SU-DHL-6 (cell line): ENCODE measurements around the gene TLCD3B.
A peak's percentile ranks its signal among the peaks of the same experiment; 100 is the strongest.

Source experiments
- H2AFZ ChIP-seq: fragments of 200-600 bp; sonication (generic); 2 replicates; pipeline ENCODE4 v1.6.1; 2014; ENCODE audit warnings: low read depth, mild to moderate bottlenecking, moderate library complexity, mixed read lengths, antibody characterized with exemption, low read length; ENCODE audit not compliant: severe bottlenecking
- H3F3A ChIP-seq: fragments of 200-600 bp; shearing (Covaris generic); 2 replicates; pipeline ENCODE4 v1.6.0; 2016; ENCODE audit warnings: antibody characterized with exemption, mild to moderate bottlenecking; ENCODE audit not compliant: insufficient read depth
- H3K27ac ChIP-seq: fragments of 200-600 bp; sonication (generic); 2 replicates; pipeline ENCODE4 v1.5.1; 2016; ENCODE audit warnings: low read depth, mild to moderate bottlenecking, low read length, moderate library complexity, mixed read lengths
- H3K27me3 ChIP-seq: fragments of 200-600 bp; sonication (generic), shearing (Covaris generic); 2 replicates; pipeline ENCODE4 v1.6.0; 2014; ENCODE audit warnings: mild to moderate bottlenecking, low read length
- H3K36me3 ChIP-seq: fragments of 200-600 bp; sonication (generic); 2 replicates; pipeline ENCODE4 v1.6.1; 2014; ENCODE audit warnings: mild to moderate bottlenecking, low read length, mixed read lengths
- H3K4me2 ChIP-seq: fragments of 300-600, 200-600 bp; shearing (Covaris generic), sonication (generic); 2 replicates; pipeline ENCODE4 v1.6.0; 2014; ENCODE audit warnings: low read length, low read depth, mild to moderate bottlenecking; ENCODE audit not compliant: poor library complexity, severe bottlenecking
- H3K4me3 ChIP-seq: fragments of 200-600 bp; sonication (generic); 2 replicates; pipeline ENCODE4 v1.5.1; 2014; ENCODE audit warnings: antibody characterized with exemption, low read length, mild to moderate bottlenecking, mixed read lengths; ENCODE audit not compliant: insufficient read depth, poor library complexity, severe bottlenecking
- H3K79me2 ChIP-seq: fragments of 200-600 bp; sonication (generic); 2 replicates; pipeline ENCODE4 v1.6.1; 2014; ENCODE audit warnings: mild to moderate bottlenecking, low read length, moderate library complexity; ENCODE audit not compliant: insufficient read depth
- H3K9ac ChIP-seq: fragments of 200-600 bp; sonication (generic); 2 replicates; pipeline ENCODE4 v1.7.0; 2014; ENCODE audit warnings: mild to moderate bottlenecking, low read length
- H3K9me2 ChIP-seq: fragments of 200-600 bp; sonication (generic); replicated peaks from 2 replicates; pipeline ENCODE4 v1.6.1; 2014; ENCODE audit warnings: low read length; ENCODE audit not compliant: insufficient read depth
- H3K9me3 ChIP-seq: fragments of 200-600 bp; sonication (generic); 2 replicates; pipeline ENCODE4 v1.6.1; 2014; ENCODE audit warnings: low read length, mixed read lengths; ENCODE audit not compliant: insufficient read depth
- H4K20me1 ChIP-seq: fragments of 200-600 bp; sonication (generic); 2 replicates; pipeline ENCODE4 v1.6.1; 2014; ENCODE audit warnings: low read depth, mild to moderate bottlenecking, antibody characterized with exemption, low read length, moderate library complexity, mixed read lengths
- EZH2phosphoT487 ChIP-seq: fragments of 200-600 bp; sonication (generic), shearing (Covaris generic); conservative IDR thresholded peaks from 2 replicates; pipeline ENCODE4 v1.6.1; 2018; ENCODE audit warnings: mild to moderate bottlenecking, antibody characterized with exemption, low read length, moderate library complexity, mixed read lengths
- TF ChIP-seq, protein P1 (sequence below): fragments of 200-600 bp; sonication (generic); IDR thresholded peaks from one replicate; pipeline ENCODE4 v1.5.1; 2017; ENCODE audit warnings: antibody characterized with exemption, mild to moderate bottlenecking, low read length, moderate library complexity; ENCODE audit not compliant: insufficient read depth, poor library complexity, severe bottlenecking

TLCD3B gene

DNA sequence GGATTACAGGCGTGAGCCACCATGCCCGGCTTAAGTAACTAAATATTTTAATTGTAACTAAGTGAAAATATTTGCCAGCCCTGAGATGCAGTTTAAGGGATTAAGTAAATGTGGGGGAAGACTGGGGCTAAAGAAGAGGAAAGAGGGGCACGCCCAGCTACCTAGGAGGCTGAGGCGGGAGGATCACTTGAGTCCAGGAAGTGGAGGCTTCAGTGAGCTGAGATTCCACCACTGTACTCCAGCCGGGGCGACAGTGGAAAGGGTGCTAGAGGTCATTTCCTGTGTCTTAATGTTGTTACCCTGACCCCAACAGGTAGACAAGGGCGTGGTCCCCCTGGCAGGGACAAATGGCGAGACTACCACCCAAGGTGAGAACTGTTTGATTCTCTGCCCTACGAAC is 37.3 kb upstream of the TLCD3B start:
- H3K4me2 ChIP-seq: no peak overlapping the region
- TF ChIP-seq, protein P1, sequence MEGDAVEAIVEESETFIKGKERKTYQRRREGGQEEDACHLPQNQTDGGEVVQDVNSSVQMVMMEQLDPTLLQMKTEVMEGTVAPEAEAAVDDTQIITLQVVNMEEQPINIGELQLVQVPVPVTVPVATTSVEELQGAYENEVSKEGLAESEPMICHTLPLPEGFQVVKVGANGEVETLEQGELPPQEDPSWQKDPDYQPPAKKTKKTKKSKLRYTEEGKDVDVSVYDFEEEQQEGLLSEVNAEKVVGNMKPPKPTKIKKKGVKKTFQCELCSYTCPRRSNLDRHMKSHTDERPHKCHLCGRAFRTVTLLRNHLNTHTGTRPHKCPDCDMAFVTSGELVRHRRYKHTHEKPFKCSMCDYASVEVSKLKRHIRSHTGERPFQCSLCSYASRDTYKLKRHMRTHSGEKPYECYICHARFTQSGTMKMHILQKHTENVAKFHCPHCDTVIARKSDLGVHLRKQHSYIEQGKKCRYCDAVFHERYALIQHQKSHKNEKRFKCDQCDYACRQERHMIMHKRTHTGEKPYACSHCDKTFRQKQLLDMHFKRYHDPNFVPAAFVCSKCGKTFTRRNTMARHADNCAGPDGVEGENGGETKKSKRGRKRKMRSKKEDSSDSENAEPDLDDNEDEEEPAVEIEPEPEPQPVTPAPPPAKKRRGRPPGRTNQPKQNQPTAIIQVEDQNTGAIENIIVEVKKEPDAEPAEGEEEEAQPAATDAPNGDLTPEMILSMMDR: no peak
- no peak for TF ChIP-seq EZH2phosphoT487
- no peaks in the 10 kb centered on the region for H3K27me3 ChIP-seq
- no peaks in the 10 kb centered on the region for H3K9me3 ChIP-seq
- no peaks in the 10 kb centered on the region for H3K9me2 ChIP-seq
- H3K9ac ChIP-seq: no peak overlapping the region
- no peaks in the 10 kb centered on the region; the same call in 1 of the 2 replicates for H4K20me1 ChIP-seq
- no peak overlapping the region for H3K4me3 ChIP-seq
- peaks cover 16% of the 10 kb centered on the region for H3K36me3 ChIP-seq
- H3F3A ChIP-seq: peaks cover 26% of the 10 kb centered on the region
- no peak overlapping the region for H3K27ac ChIP-seq
- H2AFZ ChIP-seq: no peak overlapping the region
- peaks cover 34% of the 10 kb centered on the region for H3K79me2 ChIP-seq

DNA sequence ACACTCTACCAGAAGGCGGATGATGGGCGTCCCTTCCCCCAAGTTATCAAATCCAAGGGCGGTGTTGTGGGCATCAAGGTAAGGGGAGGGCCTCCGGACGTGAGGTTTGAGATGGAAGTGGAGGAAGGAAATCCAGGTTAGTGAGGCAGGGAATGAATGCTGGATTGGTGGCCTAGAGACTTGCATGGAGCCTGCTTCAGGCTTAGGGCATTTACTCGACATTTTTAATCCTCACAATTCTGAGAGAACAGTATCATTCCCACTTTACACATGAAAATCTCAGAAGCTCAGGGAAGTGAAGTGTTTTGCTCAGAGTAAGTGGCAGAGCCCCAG is 36.5 kb upstream of the TLCD3B start:
- no peaks in the 10 kb centered on the region for H3K9me3 ChIP-seq
- TF ChIP-seq EZH2phosphoT487: no peak
- TF ChIP-seq, protein P1: no peak
- H3K4me3 ChIP-seq: no peak overlapping the region
- peaks cover 19% of the 10 kb centered on the region for H3F3A ChIP-seq
- no peak overlapping the region for H3K4me2 ChIP-seq
- peaks cover 34% of the 10 kb centered on the region for H3K79me2 ChIP-seq
- no peaks in the 10 kb centered on the region for H3K27me3 ChIP-seq
- H2AFZ ChIP-seq: no peak overlapping the region
- no peak overlapping the region for H3K27ac ChIP-seq
- H3K9ac ChIP-seq: no peak overlapping the region
- H3K36me3 ChIP-seq: peaks cover 16% of the 10 kb centered on the region
- no peaks in the 10 kb centered on the region; the same call in 1 of the 2 replicates for H4K20me1 ChIP-seq
- no peaks in the 10 kb centered on the region for H3K9me2 ChIP-seq

DNA sequence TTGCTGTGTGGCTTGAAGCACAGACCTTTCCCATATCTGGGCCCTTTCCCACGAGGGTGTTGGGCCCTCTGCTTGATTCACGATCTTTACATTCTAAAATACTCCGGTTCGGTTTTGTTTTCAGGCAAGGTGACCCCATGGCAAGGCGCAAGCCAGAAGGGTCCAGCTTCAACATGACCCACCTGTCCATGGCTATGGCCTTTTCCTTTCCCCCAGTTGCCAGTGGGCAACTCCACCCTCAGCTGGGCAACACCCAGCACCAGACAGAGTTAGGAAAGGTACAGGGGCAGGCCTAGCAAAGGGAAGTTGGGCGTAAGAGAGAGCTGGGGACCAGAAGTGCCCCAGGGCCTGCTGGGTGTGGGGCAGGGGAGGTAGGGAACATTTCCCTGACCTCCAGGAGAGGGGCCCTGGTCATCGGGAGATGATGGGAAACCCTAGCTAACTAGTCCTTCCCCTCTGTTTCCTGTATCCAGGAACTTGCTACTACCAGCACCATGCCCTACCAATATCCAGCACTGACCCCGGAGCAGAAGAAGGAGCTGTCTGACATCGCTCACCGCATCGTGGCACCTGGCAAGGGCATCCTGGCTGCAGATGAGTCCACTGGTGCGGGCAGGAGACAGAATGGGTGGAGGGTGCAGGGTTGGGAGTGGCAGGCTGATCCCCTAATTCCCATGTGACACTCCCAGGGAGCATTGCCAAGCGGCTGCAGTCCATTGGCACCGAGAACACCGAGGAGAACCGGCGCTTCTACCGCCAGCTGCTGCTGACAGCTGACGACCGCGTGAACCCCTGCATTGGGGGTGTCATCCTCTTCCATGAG is 35.9 kb upstream of the TLCD3B start:
- Histone ChIP-seq H3K9ac (peak overlapping the region; percentile 98), H3K27me3 (no peaks in the 10 kb centered on the region), H3K4me3 (peak overlapping the region; percentile 84), H3K4me2 (peak overlapping the region; percentile 68), H3K36me3 (peaks cover 16% of the 10 kb centered on the region), H2AFZ (no peak overlapping the region), H3K9me2 (no peaks in the 10 kb centered on the region), H3K79me2 (peaks cover 34% of the 10 kb centered on the region), H3K9me3 (no peaks in the 10 kb centered on the region), H3K27ac (peak overlapping the region; percentile 65), H3F3A (peaks cover 13% of the 10 kb centered on the region), H4K20me1 (no peaks in the 10 kb centered on the region; the same call in 1 of the 2 replicates)
- TF ChIP-seq, protein P1: no peak
- no peak for TF ChIP-seq EZH2phosphoT487
